ENCODE measurements around the gene RNF43.

RNF43 gene

GRCh38 chr17:58388302-58389190, 28.8 kb downstream of the RNF43 start:
- DNase-seq (ENCODE audit: low read depth) = peak; percentile 72
- TF ChIP-seq, protein P1, sequence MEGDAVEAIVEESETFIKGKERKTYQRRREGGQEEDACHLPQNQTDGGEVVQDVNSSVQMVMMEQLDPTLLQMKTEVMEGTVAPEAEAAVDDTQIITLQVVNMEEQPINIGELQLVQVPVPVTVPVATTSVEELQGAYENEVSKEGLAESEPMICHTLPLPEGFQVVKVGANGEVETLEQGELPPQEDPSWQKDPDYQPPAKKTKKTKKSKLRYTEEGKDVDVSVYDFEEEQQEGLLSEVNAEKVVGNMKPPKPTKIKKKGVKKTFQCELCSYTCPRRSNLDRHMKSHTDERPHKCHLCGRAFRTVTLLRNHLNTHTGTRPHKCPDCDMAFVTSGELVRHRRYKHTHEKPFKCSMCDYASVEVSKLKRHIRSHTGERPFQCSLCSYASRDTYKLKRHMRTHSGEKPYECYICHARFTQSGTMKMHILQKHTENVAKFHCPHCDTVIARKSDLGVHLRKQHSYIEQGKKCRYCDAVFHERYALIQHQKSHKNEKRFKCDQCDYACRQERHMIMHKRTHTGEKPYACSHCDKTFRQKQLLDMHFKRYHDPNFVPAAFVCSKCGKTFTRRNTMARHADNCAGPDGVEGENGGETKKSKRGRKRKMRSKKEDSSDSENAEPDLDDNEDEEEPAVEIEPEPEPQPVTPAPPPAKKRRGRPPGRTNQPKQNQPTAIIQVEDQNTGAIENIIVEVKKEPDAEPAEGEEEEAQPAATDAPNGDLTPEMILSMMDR (IDR thresholded peaks at IDR 0.05; ENCODE audit: control insufficient read depth, extremely low read depth, insufficient read depth) = no peak
- peak overlapping the region; percentile 13; the same call in 1 of the 2 replicates for H3K4me3 ChIP-seq (ENCODE audit: low read depth, low read length)

GRCh38 chr17:58387834-58388233, 29.5 kb downstream of the RNF43 start:
- peak; percentile 85 for DNase-seq (ENCODE audit: low read depth)
- no peak overlapping the region for H3K4me3 ChIP-seq (ENCODE audit: low read depth, low read length)
- TF ChIP-seq, protein P1 (IDR thresholded peaks at IDR 0.05; ENCODE audit: control insufficient read depth, extremely low read depth, insufficient read depth) = no peak

DNA sequence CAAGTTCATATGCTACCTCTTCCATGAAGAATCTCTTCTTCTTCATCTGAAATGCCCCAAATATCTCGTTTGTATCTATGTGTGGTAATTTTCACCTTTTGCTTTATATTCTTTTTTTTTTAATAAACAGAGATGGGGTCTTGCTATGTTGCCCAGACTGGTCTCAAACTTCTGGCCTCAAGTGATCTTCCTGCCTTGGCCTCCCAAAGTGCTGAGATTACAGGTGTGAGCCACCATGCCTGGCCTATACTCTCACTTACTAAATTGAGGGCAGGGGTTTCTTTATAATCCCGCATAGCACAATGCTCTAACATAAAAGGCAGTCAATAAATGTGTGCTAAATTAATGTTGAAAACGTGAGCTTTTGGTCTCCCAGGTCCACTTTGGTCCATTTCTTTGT, 30.6 kb downstream of the RNF43 start:
- H3K4me3 ChIP-seq (ENCODE audit: low read depth, low read length) = no peak overlapping the region
- no peak for DNase-seq (ENCODE audit: low read depth)
- TF ChIP-seq, protein P1 (IDR thresholded peaks at IDR 0.05; ENCODE audit: control insufficient read depth, extremely low read depth, insufficient read depth) = no peak

GRCh38 chr17:58385359-58385899, 31.9 kb downstream of the RNF43 start:
- no peak overlapping the region for H3K4me3 ChIP-seq (ENCODE audit: low read depth, low read length)
- TF ChIP-seq, protein P1 (IDR thresholded peaks at IDR 0.05; ENCODE audit: control insufficient read depth, extremely low read depth, insufficient read depth) = no peak
- no peak for DNase-seq (ENCODE audit: low read depth)

- TF ChIP-seq, protein P1 (IDR thresholded peaks at IDR 0.05; ENCODE audit: control insufficient read depth, extremely low read depth, insufficient read depth) = no peak
- no peak for DNase-seq (ENCODE audit: low read depth)
- no peak overlapping the region for H3K4me3 ChIP-seq (ENCODE audit: low read depth, low read length)
Observed at GRCh38 chr17:58384897-58385296, 32.4 kb downstream of the RNF43 start.

GRCh38 chr17:58383892-58384462, 33.4 kb downstream of the RNF43 start:
- no peak overlapping the region for H3K4me3 ChIP-seq (ENCODE audit: low read depth, low read length)
- DNase-seq (ENCODE audit: low read depth) = no peak
- TF ChIP-seq, protein P1 (IDR thresholded peaks at IDR 0.05; ENCODE audit: control insufficient read depth, extremely low read depth, insufficient read depth) = no peak
